ENCODE measurements around the gene DCPS. TPM values are rescaled to one million over a fixed set of nuclear protein-coding genes. Genes with fewer than 3 reads are reported as not detected.
A peak's percentile ranks its signal among the peaks of the same experiment; 100 is the strongest.
"Not testable (repeated sequence)": the region's sequence is repeated elsewhere in the genome, so short reads cannot be mapped to it uniquely, and the experiment has no call there.

The DCPS gene
- total RNA-seq, 1 experiment from 2014 or later: 52.6 TPM

DNA sequence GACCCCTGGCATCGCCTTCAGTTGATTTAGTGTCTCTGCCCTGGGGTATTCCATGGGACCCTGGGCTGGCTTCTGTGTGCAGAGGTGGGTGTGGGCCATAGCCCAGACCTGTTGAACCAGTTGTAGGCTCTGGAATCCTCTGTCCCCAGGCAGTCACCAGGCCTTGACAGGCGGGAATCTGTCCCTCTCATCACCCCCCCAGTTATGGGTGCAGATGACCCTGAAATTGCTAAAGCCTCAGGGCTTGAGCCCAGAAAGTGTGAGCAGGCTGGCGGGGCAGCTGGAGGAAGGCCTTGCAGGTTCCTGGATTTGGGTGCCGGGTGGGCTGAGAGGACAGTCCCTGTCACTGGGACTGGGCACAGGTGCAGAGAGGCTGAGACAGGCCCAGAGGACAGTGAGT is 78.8 kb downstream of the DCPS start:
- H3K9me3 ChIP-seq (ENCODE audit: low read length); H3K9me2 ChIP-seq (replicated peaks; ENCODE audit: low read length); BruUV-seq (replicated peaks); intact Hi-C loops (cut with micrococcal nuclease); H2AFZ ChIP-seq (ENCODE audit: low read length); H3K4me3 ChIP-seq (ENCODE audit: low read length); CTCF ChIA-PET; H3K9ac ChIP-seq (ENCODE audit: low read length); POLR2A ChIA-PET (ENCODE audit: unreplicated experiment); H4K20me1 ChIP-seq (ENCODE audit: low read length); H3K27me3 ChIP-seq (ENCODE audit: low read length); H3F3A ChIP-seq (ENCODE audit: low read length, unreplicated experiment); H3K36me3 ChIP-seq (ENCODE audit: low read depth, low read length): not testable (repeated sequence)
- H3K4me2 ChIP-seq (ENCODE audit: low read length): peak overlapping the region; percentile 40; the same call in 1 of the 2 replicates
- DNase-seq (peak; percentile 39), ATAC-seq (peak; percentile 3; the same call in 1 of the 2 replicates)
- H3K4me1 ChIP-seq (ENCODE audit: insufficient read depth, low read length): peaks cover 51% of the 10 kb centered on the region
- peaks cover 74% of the 10 kb centered on the region for H3K79me2 ChIP-seq (ENCODE audit: low read length)
- H3K27ac ChIP-seq (ENCODE audit: low read length): peak overlapping the region; percentile 61

DNA sequence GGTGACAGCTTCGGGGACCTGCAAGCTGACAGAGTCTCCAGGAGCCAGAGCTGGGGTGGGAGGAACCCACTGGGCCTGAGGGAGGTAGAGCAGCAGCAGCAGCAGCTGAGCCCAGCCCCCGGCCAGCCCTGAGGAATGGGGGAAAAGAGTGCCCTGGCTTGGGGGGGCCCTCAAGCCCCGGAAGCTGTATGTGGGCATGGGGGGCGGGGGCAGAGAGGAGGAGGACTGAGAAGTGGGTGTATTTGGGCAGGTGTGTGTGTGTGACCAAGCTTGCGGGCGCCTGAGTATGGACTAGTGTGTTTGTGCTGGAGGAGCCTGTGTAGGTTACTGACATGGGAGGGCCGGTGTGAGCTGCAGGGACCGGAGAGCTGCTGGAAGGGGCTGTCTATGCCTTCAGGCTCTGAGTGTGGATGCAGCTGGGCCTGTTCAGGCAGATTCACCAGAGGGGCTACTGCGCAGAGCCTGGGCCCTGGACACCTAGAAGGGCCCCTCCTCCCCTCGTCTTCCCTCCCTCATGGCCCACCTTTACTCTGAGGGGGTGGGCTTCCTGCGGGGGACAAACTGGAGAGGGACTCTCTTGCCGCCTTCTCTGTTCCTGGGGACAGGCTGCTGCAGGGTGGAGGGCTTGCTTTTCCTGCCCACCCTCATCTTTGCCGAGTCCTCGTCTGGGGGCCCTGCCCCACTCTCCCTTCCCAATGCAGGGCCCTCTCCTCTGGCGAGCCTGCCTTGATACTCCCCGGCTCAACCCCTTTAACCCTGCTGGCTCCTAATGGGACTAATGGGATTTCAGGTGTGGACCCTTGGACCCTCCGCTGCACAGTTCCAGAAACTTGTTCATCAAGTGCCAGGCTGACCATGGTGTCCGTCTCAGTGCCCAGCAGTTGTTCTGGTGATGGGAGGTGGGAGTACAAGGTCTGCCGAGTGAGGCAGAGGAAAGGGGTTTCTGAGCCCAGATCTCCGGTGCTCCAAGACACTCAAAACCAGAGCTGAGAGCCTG is 79.8 kb downstream of the DCPS start:
- no peaks in the 10 kb centered on the region for H3K9me3 ChIP-seq (ENCODE audit: low read length)
- ChIA-PET POLR2A (ENCODE audit: unreplicated experiment) (no interaction called here), CTCF (no interaction called here)
- H4K20me1 ChIP-seq (ENCODE audit: low read length): no peaks in the 10 kb centered on the region
- peaks cover 56% of the 10 kb centered on the region for H3K4me1 ChIP-seq (ENCODE audit: insufficient read depth, low read length)
- no peaks in the 10 kb centered on the region for H3K27me3 ChIP-seq (ENCODE audit: low read length)
- H3K4me3 ChIP-seq (ENCODE audit: low read length): no peak overlapping the region
- BruUV-seq (replicated peaks): TSS peak; percentile 83
- TF ChIP-seq, protein P1, sequence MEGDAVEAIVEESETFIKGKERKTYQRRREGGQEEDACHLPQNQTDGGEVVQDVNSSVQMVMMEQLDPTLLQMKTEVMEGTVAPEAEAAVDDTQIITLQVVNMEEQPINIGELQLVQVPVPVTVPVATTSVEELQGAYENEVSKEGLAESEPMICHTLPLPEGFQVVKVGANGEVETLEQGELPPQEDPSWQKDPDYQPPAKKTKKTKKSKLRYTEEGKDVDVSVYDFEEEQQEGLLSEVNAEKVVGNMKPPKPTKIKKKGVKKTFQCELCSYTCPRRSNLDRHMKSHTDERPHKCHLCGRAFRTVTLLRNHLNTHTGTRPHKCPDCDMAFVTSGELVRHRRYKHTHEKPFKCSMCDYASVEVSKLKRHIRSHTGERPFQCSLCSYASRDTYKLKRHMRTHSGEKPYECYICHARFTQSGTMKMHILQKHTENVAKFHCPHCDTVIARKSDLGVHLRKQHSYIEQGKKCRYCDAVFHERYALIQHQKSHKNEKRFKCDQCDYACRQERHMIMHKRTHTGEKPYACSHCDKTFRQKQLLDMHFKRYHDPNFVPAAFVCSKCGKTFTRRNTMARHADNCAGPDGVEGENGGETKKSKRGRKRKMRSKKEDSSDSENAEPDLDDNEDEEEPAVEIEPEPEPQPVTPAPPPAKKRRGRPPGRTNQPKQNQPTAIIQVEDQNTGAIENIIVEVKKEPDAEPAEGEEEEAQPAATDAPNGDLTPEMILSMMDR (conservative IDR thresholded peaks at IDR 0.05; ENCODE audit: low read depth, low read length): no peak
- TF ChIP-seq EZH2 (IDR thresholded peaks at IDR 0.05; ENCODE audit: low read length, unreplicated experiment) (no peak), EZH2phosphoT487 (IDR thresholded peaks at IDR 0.05; ENCODE audit: borderline replicate concordance, low read length) (no peak)
- no peak overlapping the region for H2AFZ ChIP-seq (ENCODE audit: low read length)
- H3K36me3 ChIP-seq (ENCODE audit: low read depth, low read length): no peaks in the 10 kb centered on the region; the same call in 1 of the 2 replicates
- ATAC-seq (no peak), DNase-seq (no peak)
- H3K27ac ChIP-seq (ENCODE audit: low read length): peak overlapping the region; percentile 61
- H3K79me2 ChIP-seq (ENCODE audit: low read length): peaks cover 74% of the 10 kb centered on the region
- 0 out of 2 replicates have a peak overlapping the region, but pooled peaks have one; percentile 14 for H3K9ac ChIP-seq (ENCODE audit: low read length)
- H3K4me2 ChIP-seq (ENCODE audit: low read length): peak overlapping the region; percentile 23; the same call in 1 of the 2 replicates
- H3F3A ChIP-seq (ENCODE audit: low read length, unreplicated experiment): no peaks in the 10 kb centered on the region
- intact Hi-C loops (cut with micrococcal nuclease): no loop called here
- no peaks in the 10 kb centered on the region for H3K9me2 ChIP-seq (replicated peaks; ENCODE audit: low read length)

DNA sequence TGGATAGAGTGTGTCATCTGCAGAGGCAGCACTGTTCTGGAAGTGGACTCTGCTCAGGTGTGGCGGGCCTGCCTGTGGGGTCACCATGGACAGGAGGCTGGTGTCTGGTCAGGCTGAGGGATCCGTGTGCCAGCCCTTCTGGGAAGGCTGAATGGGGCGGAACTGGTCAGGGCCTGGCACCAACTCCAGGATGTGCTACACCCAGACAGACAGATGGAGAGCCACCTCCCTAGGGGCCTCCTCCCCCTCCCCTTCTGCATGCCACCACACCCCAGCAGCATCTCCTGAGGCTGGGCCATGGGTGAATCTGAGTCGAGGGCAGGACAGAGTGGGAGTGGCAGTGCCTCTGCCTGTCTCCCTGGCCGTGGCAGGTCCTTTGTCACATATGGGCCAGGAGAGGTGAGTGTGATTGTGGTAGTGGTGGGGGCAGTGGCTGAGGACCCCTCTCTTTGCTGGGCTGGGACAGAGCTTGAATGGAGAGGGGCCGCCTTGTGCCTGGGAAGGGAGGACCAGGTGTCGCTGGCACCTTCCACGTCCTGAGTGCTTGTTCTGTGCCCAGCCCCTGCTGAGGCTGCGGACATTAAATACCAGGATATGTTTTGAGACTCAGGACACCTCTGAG is 80.7 kb downstream of the DCPS start:
- DNase-seq (peak; percentile 46), ATAC-seq (peak; percentile 47)
- no peak for TF ChIP-seq EZH2phosphoT487 (IDR thresholded peaks at IDR 0.05; ENCODE audit: borderline replicate concordance, low read length)
- no peak for TF ChIP-seq EZH2 (IDR thresholded peaks at IDR 0.05; ENCODE audit: low read length, unreplicated experiment)
- TF ChIP-seq, protein P1 (conservative IDR thresholded peaks at IDR 0.05; ENCODE audit: low read depth, low read length): no peak
- no peaks in the 10 kb centered on the region for H3K9me3 ChIP-seq (ENCODE audit: low read length)
- H3K27ac ChIP-seq (ENCODE audit: low read length): peak overlapping the region; percentile 54
- no peaks in the 10 kb centered on the region for H3K9me2 ChIP-seq (replicated peaks; ENCODE audit: low read length)
- no peaks in the 10 kb centered on the region for H3F3A ChIP-seq (ENCODE audit: low read length, unreplicated experiment)
- no peak overlapping the region for H3K9ac ChIP-seq (ENCODE audit: low read length)
- H2AFZ ChIP-seq (ENCODE audit: low read length): no peak overlapping the region
- H3K79me2 ChIP-seq (ENCODE audit: low read length): peaks cover 75% of the 10 kb centered on the region
- H3K4me2 ChIP-seq (ENCODE audit: low read length): no peak overlapping the region
- BruUV-seq (replicated peaks): no TSS peak
- POLR2A ChIA-PET (ENCODE audit: unreplicated experiment): no interaction called here
- no peaks in the 10 kb centered on the region for H3K27me3 ChIP-seq (ENCODE audit: low read length)
- no peaks in the 10 kb centered on the region for H4K20me1 ChIP-seq (ENCODE audit: low read length)
- peaks cover 56% of the 10 kb centered on the region for H3K4me1 ChIP-seq (ENCODE audit: insufficient read depth, low read length)
- H3K36me3 ChIP-seq (ENCODE audit: low read depth, low read length): no peaks in the 10 kb centered on the region; the same call in 1 of the 2 replicates
- CTCF ChIA-PET: no interaction called here
- intact Hi-C loops (cut with micrococcal nuclease): loop anchor here (5.0 kb wide), 1 partner anchor 32 kb away; no protein-coding TSS in a partner anchor
- no peak overlapping the region for H3K4me3 ChIP-seq (ENCODE audit: low read length)

All from PC-3 (cell line).